DMS79 (cell line): ENCODE data around the gene LAMA4.

Experiments
- DNase-seq: peaks from one replicate; lab custom pipeline; 2025; lab: John Stamatoyannopoulos, UW

Gene LAMA4

GRCh38 chr6:112184951-112185350, 69.4 kb downstream of the LAMA4 start:
- no peak for DNase-seq

GRCh38 chr6:112183271-112183671, 71.1 kb downstream of the LAMA4 start:
- DNase-seq: no peak

GRCh38 chr6:112181130-112181529, 73.2 kb downstream of the LAMA4 start:
- DNase-seq: no peak

DNA sequence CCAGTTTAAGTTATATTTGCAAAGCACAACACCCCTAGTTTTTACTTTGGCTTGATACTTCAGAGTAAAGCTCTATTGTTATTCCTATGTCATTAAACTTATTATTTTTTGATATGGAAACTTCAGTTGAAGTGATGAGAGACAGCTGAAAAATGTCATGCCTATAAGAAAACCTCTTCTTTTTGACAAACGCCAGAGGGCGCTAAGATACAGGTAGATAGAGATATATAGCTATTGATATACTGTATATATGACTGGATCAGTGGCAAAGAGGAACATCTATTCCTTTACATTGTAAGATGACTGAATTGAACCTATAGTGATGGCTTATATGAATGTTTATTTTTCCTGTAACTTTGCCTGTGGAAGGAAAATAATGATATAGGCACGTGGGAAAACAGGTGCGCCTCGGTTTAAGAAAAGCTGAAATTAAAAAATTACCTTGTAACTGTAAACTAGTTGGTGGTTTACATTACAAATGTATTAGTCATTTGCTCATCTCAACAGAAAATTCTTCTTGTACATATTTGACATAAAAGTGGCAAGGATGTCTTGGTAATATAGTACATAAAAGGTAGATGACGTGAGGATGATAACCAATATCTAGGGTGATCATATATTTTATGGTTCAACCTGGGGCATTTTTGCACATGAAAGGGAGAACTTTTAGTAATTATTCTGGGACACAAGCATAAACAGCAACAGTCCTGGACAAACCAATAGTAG, 74.1 kb downstream of the LAMA4 start:
- peak; percentile 69 for DNase-seq

- DNase-seq: no peak
These were observed 74.7 kb downstream of the LAMA4 start for GRCh38 chr6:112179631-112180030.

GRCh38 chr6:112178846-112179245, 75.5 kb downstream of the LAMA4 start:
- no peak for DNase-seq

GRCh38 chr6:112177092-112177491, 77.3 kb downstream of the LAMA4 start:
- DNase-seq: no peak

DNA sequence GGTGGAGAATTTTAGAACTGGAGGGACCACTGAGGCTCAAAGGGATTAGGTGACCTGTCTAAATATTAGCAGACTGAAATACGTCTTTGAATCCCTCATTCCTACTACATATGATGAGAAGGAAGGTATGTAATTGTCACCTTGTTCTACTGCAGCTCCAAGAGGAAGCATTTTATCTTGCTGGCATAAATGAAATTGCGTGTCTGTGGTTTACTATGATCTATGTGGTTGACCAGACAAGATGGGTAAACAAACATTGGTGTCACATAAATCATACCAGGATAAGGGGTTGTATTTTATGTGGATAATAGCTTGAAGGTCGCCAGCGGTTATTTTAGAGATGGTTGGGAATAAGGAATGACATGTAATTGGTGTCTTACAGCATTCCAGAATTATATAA, 78.2 kb downstream of the LAMA4 start:
- DNase-seq: no peak

DNA sequence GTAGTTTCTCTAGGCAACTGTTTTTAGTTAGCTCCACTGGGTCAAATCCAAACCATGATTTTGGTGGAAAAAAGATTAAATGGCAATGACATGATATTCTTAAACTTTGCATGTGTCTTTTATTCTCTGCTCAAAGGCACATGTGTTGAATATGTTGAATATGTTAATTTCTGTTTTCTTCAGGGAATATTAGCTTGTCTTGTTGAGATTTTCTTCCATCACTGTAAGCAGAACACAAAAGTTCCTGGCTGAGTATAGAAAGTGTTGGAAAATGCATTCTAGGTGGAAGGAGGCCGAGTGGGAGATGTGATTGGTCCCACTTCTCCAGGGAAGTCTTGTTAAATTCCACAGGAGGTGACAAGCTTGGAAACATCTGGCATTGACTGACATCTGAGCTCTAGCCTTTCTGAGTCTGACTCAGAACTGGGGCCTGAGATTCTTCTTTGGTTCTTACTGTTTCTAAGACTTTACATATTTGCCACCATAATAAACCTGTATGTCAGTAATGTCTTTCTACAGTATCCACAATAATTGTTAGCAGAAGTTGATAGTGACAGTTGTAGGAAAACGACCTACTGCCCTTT, 81.1 kb downstream of the LAMA4 start:
- no peak for DNase-seq

- no peak for DNase-seq
These were observed 81.8 kb downstream of the LAMA4 start for GRCh38 chr6:112172540-112172939.

DNA sequence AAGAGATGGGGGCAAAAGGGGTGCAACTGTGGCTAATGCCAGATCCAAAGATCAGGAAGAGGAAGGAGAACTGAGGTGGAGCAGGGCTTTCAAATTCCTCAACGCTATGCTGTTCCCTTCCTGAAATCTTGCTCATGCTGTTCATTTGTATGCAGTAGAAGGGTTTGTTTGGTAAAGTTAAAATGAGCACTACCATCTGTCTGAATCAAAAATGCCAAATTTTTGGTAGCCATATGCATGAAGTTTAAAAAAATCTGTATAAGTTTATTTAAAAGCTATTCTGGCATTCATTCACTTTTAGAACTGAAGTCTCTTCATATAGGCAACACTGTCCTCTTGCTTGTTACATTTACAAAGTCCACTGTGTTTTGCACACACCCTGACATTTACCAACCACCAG, 84.8 kb downstream of the LAMA4 start:
- no peak for DNase-seq

DNA sequence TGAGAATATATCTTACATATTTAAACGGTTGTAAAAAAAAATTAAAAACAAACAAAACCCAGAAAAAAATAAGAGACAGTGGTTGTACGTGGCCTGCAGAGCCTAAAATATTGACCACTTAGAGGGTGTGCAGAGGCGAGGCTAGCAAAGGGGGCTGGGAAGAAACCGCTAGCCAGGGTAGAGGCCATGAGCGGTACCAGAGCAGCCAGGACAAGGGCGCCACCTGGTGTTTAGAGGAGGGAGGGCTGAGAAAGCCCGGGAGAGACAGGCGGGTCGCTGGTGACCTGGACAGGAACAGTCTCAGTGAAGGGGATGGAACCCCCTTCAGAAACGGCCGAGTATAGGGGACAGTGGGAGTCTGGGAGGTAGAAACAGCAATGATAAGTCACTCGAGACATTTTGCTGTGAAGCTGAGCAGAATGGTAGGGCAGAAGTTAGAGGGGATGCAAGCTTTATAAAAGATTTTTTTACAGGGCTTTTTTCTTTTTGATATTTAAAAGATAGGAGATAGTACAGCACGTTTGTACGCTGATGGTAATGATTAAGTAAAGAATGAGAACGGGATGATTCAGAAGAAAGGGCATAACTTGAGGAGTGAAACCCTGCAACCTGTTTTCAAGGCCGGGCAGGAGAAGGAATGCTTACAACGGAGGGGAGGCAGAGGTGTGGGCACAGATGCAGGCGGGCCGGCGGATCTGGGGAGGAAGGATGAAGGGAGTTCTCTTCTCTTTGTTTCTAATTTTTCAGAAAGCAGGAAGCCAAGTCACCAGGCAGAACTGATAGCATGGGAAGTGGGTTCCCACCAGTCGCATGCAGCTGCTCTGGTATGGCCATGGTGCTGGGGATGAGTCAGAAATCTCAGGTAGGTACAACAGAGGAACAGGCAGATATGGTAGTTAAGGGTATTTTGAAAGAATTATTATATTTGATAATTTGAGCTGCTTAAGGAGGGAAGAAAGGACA, 90.8 kb downstream of the LAMA4 start:
- no peak for DNase-seq

DNA sequence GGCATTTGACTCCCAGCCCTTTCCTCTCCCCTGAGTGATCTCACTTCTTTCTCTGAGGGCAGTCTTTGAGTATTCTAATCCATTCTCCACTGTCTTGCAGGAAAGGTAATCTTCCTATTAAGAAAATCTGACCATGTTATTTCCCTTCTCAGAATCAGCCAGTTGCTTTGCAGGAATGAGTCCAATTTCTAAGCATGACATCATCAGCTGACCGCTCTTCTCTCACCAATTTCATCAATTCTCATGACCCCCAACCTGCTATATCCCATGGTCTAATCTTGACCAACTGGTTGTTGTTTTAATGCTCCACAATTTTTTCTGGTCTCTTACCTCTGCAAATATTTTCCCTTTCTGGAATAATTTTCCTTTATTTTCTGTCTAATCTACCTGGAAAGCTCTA, 93.6 kb downstream of the LAMA4 start:
- no peak for DNase-seq

- no peak for DNase-seq
These were observed 97.7 kb downstream of the LAMA4 start for GRCh38 chr6:112156668-112157067.

GRCh38 chr6:112155886-112156285, 98.5 kb downstream of the LAMA4 start:
- DNase-seq: no peak

DNA sequence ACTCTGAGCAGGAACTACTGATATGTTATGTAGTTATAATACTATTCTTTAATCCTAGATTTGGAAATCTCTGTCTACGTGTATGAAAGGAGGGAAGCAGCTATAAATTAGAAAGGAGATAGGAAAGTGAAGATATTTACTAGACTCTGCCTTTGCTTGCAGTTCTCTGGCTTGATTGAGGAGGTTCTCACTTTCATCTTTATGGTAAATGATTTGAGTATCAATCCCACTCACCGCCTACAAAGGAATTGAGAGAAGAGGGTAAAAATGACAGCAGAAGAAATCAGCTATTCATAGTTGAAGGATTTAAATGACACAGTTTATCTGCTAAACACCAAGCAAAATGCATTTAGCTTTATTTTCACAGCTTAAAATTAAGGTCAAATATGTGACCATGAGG, 99.7 kb downstream of the LAMA4 start:
- DNase-seq: no peak

DNA sequence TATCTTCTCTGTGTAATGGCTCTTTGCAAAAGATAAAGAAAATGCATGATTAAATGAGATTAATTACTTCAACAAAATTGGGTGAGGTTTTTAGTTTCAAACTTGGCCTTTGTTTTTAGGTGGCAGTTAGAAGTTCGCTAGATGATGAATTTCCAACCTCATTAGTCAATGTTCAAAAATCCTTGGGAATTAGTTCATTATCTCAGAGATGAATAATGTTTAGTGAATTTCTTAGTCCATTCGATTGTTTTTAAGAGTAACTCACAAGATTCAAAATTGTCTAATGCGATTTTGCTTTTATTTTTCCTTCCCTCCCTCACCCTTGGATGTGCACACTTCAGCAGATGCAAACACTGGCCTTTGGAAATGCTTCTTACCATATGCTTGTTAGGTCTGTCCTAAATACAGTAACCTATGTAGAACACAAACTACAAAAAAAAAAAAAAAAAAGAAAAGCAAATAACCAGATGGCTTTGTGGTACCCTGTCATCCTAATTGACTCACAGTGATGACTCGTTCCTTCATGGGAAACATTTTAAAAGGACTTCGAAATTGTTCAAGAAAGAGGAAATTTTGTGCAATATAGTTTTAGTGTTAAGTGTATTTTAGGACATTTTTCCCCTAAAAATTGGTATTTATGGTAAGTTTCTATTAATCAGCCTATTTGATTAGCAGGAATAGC, 100.3 kb downstream of the LAMA4 start:
- DNase-seq: no peak

DNA sequence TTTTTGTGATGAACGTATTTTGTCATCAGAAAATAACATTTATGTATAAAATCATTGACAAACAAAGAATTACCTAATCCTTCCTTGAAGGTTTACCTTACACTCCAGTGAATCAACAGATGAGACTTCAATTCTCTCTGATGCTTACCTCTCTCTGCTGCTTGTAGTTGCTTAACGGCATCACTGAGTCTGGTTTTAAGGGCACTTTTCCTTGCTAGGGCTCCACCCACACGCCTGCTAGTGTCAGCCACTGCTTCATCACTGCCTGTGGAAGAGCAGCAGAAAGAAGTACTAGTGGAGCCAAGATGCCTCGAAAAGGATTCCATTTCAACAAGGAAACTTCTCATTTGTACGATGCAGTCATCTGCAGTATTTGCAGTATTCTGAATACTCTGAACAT, 104.0 kb downstream of the LAMA4 start:
- DNase-seq: peak; percentile 30

DNA sequence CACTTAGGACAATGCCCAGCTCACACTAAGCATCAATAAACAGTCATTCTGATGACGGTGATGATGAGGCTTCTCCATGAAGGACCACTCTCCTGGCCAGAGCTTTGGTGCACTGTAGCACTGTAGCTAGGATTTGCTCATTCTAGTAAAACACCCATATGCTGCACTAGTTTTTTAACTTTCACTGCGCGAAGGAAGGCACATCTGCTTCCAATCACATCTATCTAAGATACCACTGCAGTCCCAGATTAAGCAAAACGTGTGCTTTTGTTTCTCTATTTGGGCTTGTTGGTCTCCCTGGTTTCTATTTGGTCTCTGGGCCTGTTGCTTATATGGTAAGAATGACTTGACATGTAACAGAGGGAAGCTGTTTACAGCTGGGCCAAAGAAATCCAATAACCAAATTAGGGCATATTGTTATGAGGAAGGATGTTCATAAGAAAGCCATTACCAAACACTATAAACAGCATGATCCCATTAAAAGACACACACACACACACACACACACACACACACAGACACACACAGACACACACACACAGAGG, 104.6 kb downstream of the LAMA4 start:
- DNase-seq: no peak

GRCh38 chr6:112149236-112149635, 105.1 kb downstream of the LAMA4 start:
- no peak for DNase-seq

- no peak for DNase-seq
These were observed 106.3 kb downstream of the LAMA4 start for GRCh38 chr6:112148103-112148502.

- DNase-seq: no peak
These were observed 109.2 kb downstream of the LAMA4 start for GRCh38 chr6:112145080-112145573.
